ENCODE data around the gene P2RX4. TPM values are rescaled to one million over a fixed set of nuclear protein-coding genes. Genes with fewer than 3 reads are reported as not detected.

Gene P2RX4
- total and polyA plus RNA-seq, 9 of the 15 experiments (the other 6 are each of a cell fraction or from before 2014, with no cell fraction given) = 6.6 to 21.5 (median 11.7) TPM

- DNase-seq (ENCODE audit: extremely low read depth in 1 of 4, low spot score in 3 of 4) (no peak), ATAC-seq (no peak), FAIRE-seq (no peak)
- CTCF ChIA-PET (ENCODE audit: low intra/inter-chr PET ratio) = no interaction called here
- no peak overlapping the region for H3K9ac ChIP-seq (ENCODE audit: insufficient read depth in 1 of 2, low read depth in 2 of 2, low read length in 2 of 2)
- H3K9me1 ChIP-seq (ENCODE audit: control insufficient read depth, insufficient read depth, low read length) = no peaks in the 10 kb centered on the region
- in situ Hi-C loops (cut with MboI) (no loop called here), intact Hi-C loops (cut with micrococcal nuclease) (no loop called here)
- no peaks in the 10 kb centered on the region for H3K27me3 ChIP-seq (ENCODE audit: control insufficient read depth in 2 of 2, insufficient read depth in 2 of 2, low read length in 2 of 2)
- no peak overlapping the region for H3K4me2 ChIP-seq (ENCODE audit: insufficient read depth, low read length)
- H4K20me1 ChIP-seq (replicated peaks; ENCODE audit: control insufficient read depth, insufficient read depth, low read length) = no peaks in the 10 kb centered on the region
- H3K36me3 ChIP-seq (ENCODE audit: control insufficient read depth, insufficient read depth, low read length) = peaks cover 29% of the 10 kb centered on the region; the same call in 2 of the 3 replicates
- H3K4me3 ChIP-seq = no peak overlapping the region
- H3K27ac ChIP-seq (ENCODE audit: extremely low read depth, low read depth, low read length) = no peak overlapping the region
- no peak for TF ChIP-seq SMAD3 (CRISPR knock-in tag; conservative IDR thresholded peaks at IDR 0.05)
- no peak for TF ChIP-seq ATF1 (CRISPR knock-in tag; IDR thresholded peaks at IDR 0.05)
- TF ChIP-seq ATF1 (tag; IDR thresholded peaks at IDR 0.05) = no peak
- TF ChIP-seq SIRT6 (IDR thresholded peaks at IDR 0.05; ENCODE audit: low read depth, low read length) = no peak
- TF ChIP-seq AFF4 (CRISPR knock-in tag; IDR thresholded peaks at IDR 0.05) = no peak
- TF ChIP-seq E4F1 (CRISPR knock-in tag; IDR thresholded peaks at IDR 0.05; ENCODE audit: borderline replicate concordance) = no peak
- BruUV-seq (replicated peaks) = no TSS peak
- H3K4me1 ChIP-seq (replicated peaks in 1 of 2; ENCODE audit: control insufficient read depth in 2 of 2, insufficient read depth in 2 of 2, low read length in 2 of 2) = peaks cover 0 to 14% of the 10 kb centered on the region in 2 experiments; a peak in 3 of 5 replicates
- no peaks in the 10 kb centered on the region for H3K79me2 ChIP-seq (ENCODE audit: control insufficient read depth, insufficient read depth, low read length)
- WGBS (ENCODE audit: insufficient coverage, low coverage, missing lambda C conversion rate) = 73% methylated on average over 9 of the region's 9 CpGs
- no peaks in the 10 kb centered on the region for H3K9me3 ChIP-seq (replicated peaks; ENCODE audit: control insufficient read depth, insufficient read depth, low read depth, low read length)
- no peak overlapping the region for H2AFZ ChIP-seq (ENCODE audit: low read depth, low read length)
- POLR2A ChIA-PET = interaction anchor here (0.7 to 1.0 kb wide), 2 partner anchors 10 to 422 kb away, joined by 3 read pairs; no protein-coding TSS in a partner anchor
These were observed 26.8 kb downstream of the P2RX4 start for GRCh38 chr12:121236776-121237175.
